Mesenchymal stem cell (in vitro differentiated cells and primary cell): ENCODE results near the gene SIRT6.

Experiments
- DNase-seq: peaks from one replicate; pipeline ENCODE4 v3.0.0-alpha.2; 2013
- H2AFZ ChIP-seq: one replicate; pipeline ENCODE4 v1.6.1; 2013; ENCODE audit warnings: low read depth, mild to moderate bottlenecking, control low read depth, inconsistent platforms, low read length, moderate library complexity
- H2AK5ac ChIP-seq: 2 replicates; pipeline ENCODE4 v1.6.1; 2013; ENCODE audit warnings: low read length, moderate library complexity, mild to moderate bottlenecking, inconsistent platforms; ENCODE audit not compliant: severe bottlenecking
- H2BK120ac ChIP-seq: one replicate; pipeline ENCODE4 v1.6.1; 2013; ENCODE audit warnings: low read depth, mild to moderate bottlenecking, inconsistent platforms, low read length, moderate library complexity
- H2BK12ac ChIP-seq, 2 experiments: one replicate each; pipeline ENCODE4 v1.6.1; 2013; ENCODE audit warnings: inconsistent platforms in 2 of 2, low read length in 2 of 2, mild to moderate bottlenecking in 2 of 2, moderate library complexity in 2 of 2, control low read depth in 1 of 2
- H2BK15ac ChIP-seq: one replicate; pipeline ENCODE4 v1.6.1; 2013; ENCODE audit warnings: mild to moderate bottlenecking, low read depth, inconsistent platforms; ENCODE audit not compliant: poor library complexity, severe bottlenecking
- H2BK5ac ChIP-seq: 2 replicates; pipeline ENCODE4 v1.6.1; 2013; ENCODE audit warnings: low read depth, mild to moderate bottlenecking, low read length, control low read depth, inconsistent platforms; ENCODE audit not compliant: poor library complexity, severe bottlenecking
- H3K14ac ChIP-seq, 2 experiments: one replicate each; pipeline ENCODE4 v1.6.1; 2013; ENCODE audit warnings: inconsistent platforms in 2 of 2, low read length in 2 of 2, control low read depth in 1 of 2, mild to moderate bottlenecking in 1 of 2, moderate library complexity in 1 of 2
- H3K18ac ChIP-seq, 2 experiments: one replicate each; pipeline ENCODE4 v1.6.1; 2013; ENCODE audit warnings: inconsistent platforms in 2 of 2, low read length in 2 of 2, control low read depth in 1 of 2, low read depth in 1 of 2, mild to moderate bottlenecking in 1 of 2
- H3K23ac ChIP-seq, 2 experiments: one replicate each; pipeline ENCODE4 v1.6.1; 2013; ENCODE audit warnings: inconsistent platforms in 2 of 2, low read length in 2 of 2, mild to moderate bottlenecking in 2 of 2, moderate library complexity in 2 of 2, control low read depth in 1 of 2
- H3K27ac ChIP-seq: 2 replicates; pipeline ENCODE4 v1.5.1; 2013; ENCODE audit warnings: mild to moderate bottlenecking, moderate library complexity, low read length, control low read depth, inconsistent platforms; ENCODE audit not compliant: poor library complexity, severe bottlenecking
- H3K27me3 ChIP-seq, 2 experiments: 2 replicates each; pipeline versions ENCODE4 v1.6.1 to v1.7.0; 2013; ENCODE audit warnings: low read length in 2 of 2, mild to moderate bottlenecking in 2 of 2, moderate library complexity in 2 of 2, control low read depth in 1 of 2, inconsistent platforms in 1 of 2; ENCODE audit not compliant: control insufficient read depth in 1 of 2, insufficient read depth in 1 of 2
- H3K36me3 ChIP-seq, 2 experiments: 2 replicates each; pipeline versions ENCODE4 v1.6.1 to v1.7.0; 2013; ENCODE audit warnings: low read length in 2 of 2, control low read depth in 1 of 2, inconsistent platforms in 1 of 2, low read depth in 1 of 2, mild to moderate bottlenecking in 1 of 2; ENCODE audit not compliant: insufficient read depth in 2 of 2, control insufficient read depth in 1 of 2
- H3K4ac ChIP-seq, 2 experiments: one replicate each; pipeline ENCODE4 v1.6.1; 2013; ENCODE audit warnings: inconsistent platforms in 2 of 2, low read length in 2 of 2, mild to moderate bottlenecking in 2 of 2, moderate library complexity in 2 of 2, control low read depth in 1 of 2, low read depth in 1 of 2
- H3K4me1 ChIP-seq: 2 replicates; pipeline ENCODE4 v1.6.1; 2013; ENCODE audit warnings: low read depth, low read length, control low read depth; ENCODE audit not compliant: control insufficient read depth, insufficient read depth
- H3K4me2 ChIP-seq: 2 replicates; pipeline ENCODE4 v1.6.1; 2013; ENCODE audit warnings: low read length, mild to moderate bottlenecking, inconsistent platforms; ENCODE audit not compliant: poor library complexity, severe bottlenecking
- H3K4me3 ChIP-seq, 2 experiments: 2 replicates each; pipeline versions ENCODE4 v1.5.1 to v1.7.0; 2013; ENCODE audit warnings: low read length in 2 of 2, mild to moderate bottlenecking in 2 of 2, control low read depth in 1 of 2, low read depth in 1 of 2; ENCODE audit not compliant: insufficient read depth in 1 of 2
- H3K79me1 ChIP-seq: replicated peaks from 2 replicates; pipeline ENCODE4 v1.6.1; 2013; ENCODE audit warnings: mild to moderate bottlenecking, control low read depth, low read length, inconsistent platforms; ENCODE audit not compliant: poor library complexity, severe bottlenecking
- H3K9ac ChIP-seq: 2 replicates; pipeline ENCODE4 v1.7.0; 2013; ENCODE audit warnings: mild to moderate bottlenecking, low read length, moderate library complexity
- H3K9me3 ChIP-seq: 2 replicates; pipeline ENCODE4 v1.7.0; 2013; ENCODE audit warnings: mild to moderate bottlenecking, low read length; ENCODE audit not compliant: control insufficient read depth
- H4K8ac ChIP-seq: one replicate; pipeline ENCODE4 v1.6.1; 2013; ENCODE audit warnings: inconsistent platforms, mild to moderate bottlenecking, low read length, moderate library complexity
- H4K91ac ChIP-seq: one replicate; pipeline ENCODE4 v1.6.1; 2013; ENCODE audit warnings: mild to moderate bottlenecking, low read length, inconsistent platforms
- WGBS: methylation state at CpG from one replicate; pipeline ENCODE4 v1.1.7; 2013; ENCODE audit warnings: mixed read lengths; 5-methylcytosine and 5-hydroxymethylcytosine counted together

Gene SIRT6

DNA sequence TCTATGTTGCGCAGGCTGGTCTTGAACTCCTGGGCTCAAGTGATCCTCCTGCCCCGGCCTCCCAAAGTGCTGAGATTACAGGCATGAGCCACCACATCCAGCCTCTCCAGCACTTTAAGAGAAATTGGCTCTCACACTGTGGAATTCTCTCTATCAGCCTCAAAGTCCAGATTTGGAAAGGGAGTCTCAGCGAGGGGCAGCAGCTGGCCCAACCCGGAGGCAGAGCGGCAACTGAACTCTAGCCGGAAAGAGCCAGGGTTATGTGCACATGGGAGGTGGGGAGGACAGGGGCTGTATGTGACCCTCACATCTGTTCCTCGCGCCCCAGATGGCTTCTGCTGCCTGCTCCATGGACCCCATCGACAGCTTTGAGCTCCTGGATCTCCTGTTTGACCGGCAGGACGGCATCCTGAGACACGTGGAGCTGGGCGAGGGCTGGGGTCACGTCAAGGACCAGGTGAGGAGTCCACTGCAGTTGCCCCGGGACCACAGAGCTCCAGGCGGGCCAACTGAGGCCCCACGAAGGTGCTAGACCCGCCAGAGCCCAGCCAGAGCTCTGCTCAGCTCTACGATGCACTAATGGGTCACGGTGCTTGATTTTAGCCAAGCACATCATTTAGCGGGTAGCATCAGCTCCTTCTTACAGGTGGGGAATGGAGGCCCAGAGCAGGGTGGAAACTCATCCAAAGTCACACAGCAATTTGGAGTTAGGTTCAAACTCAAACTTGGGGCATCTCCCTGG lies 27.6 kb downstream of the SIRT6 start:
- Histone ChIP-seq H3K4me3 (no peak overlapping the region), H2BK15ac (no peak overlapping the region), H2BK5ac (no peak overlapping the region), H2AFZ (no peak overlapping the region), H3K4me2 (no peak overlapping the region), H3K4me1 (no peaks in the 10 kb centered on the region), H2BK120ac (no peak overlapping the region), H3K27me3 (peaks cover 20 to 21% of the 10 kb centered on the region in 2 experiments), H2AK5ac (no peak overlapping the region), H4K91ac (no peak overlapping the region), H3K9me3 (no peaks in the 10 kb centered on the region), H2BK12ac (no peak overlapping the region), H3K27ac (no peak overlapping the region), H3K23ac (no peak overlapping the region), H3K18ac (no peak overlapping the region), H3K9ac (no peak overlapping the region), H3K4ac (no peak overlapping the region), H3K14ac (no peak overlapping the region), H4K8ac (no peak overlapping the region), H3K79me1 (no peaks in the 10 kb centered on the region), H3K36me3 (no peaks in the 10 kb centered on the region)
- 81% methylated on average over 21 of the region's 21 CpGs for WGBS
- no peak for DNase-seq

DNA sequence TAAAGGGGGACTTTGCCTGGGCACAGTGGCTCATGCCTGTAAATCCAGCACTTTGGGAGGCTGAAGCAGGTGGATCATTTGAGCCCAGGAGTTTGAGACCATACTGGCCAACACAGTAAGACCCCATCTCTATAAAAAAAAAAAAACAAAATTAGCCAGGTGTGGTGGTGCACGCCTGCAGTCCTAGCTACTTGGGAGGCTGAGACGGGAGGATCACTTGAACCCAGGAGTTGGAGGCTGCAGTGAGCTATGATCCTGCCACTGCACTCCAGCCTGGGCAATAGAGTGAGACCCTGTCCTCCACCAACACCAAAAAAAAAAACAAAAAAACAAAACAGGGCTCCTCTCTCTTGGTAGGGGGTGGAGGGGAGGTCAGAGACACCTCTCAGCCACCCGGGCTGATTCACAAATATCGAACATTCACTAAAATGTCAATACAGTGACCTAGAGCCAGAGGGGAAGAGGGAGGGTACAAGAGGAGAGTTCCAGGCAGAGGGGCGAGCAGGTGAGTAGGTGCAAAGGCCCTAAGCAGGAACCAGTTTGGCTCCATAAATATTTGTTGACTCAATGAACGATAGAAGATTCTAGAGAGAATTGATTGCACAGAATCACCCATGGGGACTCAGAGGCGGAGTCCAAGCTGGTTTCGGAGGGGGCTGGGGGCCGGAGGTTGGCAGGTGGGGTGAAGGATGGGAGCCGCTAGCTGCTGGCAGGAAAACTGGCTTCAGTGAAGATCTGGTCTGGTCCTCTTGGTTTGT lies 29.9 kb downstream of the SIRT6 start:
- Histone ChIP-seq H2BK12ac (no peak overlapping the region), H4K91ac (no peak overlapping the region), H4K8ac (no peak overlapping the region), H3K18ac (no peak overlapping the region), H3K4me3 (no peak overlapping the region), H3K4ac (no peak overlapping the region), H3K4me1 (no peaks in the 10 kb centered on the region), H3K27me3 (peaks cover 20 to 25% of the 10 kb centered on the region in 2 experiments), H3K9ac (no peak overlapping the region), H3K27ac (no peak overlapping the region), H3K9me3 (no peaks in the 10 kb centered on the region), H2BK120ac (no peak overlapping the region), H3K4me2 (no peak overlapping the region), H2BK5ac (no peak overlapping the region), H3K79me1 (no peaks in the 10 kb centered on the region), H3K36me3 (no peaks in the 10 kb centered on the region), H2AK5ac (no peak overlapping the region), H2AFZ (no peak overlapping the region), H2BK15ac (no peak overlapping the region), H3K23ac (no peak overlapping the region), H3K14ac (no peak overlapping the region)
- DNase-seq, result no peak
- WGBS, result 83% methylated on average over 8 of the region's 10 CpGs

DNA sequence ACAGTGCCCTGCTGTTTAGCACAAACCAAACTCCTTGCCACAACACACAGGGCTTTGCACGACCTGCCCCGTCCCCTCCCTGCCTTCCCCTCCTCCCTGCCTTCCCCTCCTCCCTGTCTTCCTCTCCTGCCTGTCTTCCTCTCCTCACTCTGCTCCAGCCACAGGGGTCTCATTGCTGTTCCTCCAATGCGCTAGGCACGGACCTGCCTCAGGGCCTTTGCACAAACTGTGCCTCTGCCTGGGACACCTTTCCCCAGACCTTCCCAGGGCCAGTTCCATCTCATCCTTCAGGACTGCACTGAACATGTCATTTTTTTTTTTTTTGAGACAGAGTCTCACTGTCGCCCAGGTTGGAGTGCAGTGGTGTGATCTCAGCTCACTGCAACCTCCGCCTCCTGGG lies 30.7 kb downstream of the SIRT6 start:
- Histone ChIP-seq H3K23ac (no peak overlapping the region), H2BK120ac (no peak overlapping the region), H3K4me1 (no peaks in the 10 kb centered on the region), H4K8ac (no peak overlapping the region), H2BK15ac (no peak overlapping the region), H3K4ac (no peak overlapping the region), H2BK5ac (no peak overlapping the region), H2AFZ (no peak overlapping the region), H3K27ac (no peak overlapping the region), H3K4me2 (no peak overlapping the region), H3K9ac (no peak overlapping the region), H2AK5ac (no peak overlapping the region), H3K9me3 (no peaks in the 10 kb centered on the region), H2BK12ac (no peak overlapping the region), H3K79me1 (no peaks in the 10 kb centered on the region), H3K4me3 (no peak overlapping the region), H3K36me3 (no peaks in the 10 kb centered on the region), H3K27me3 (peaks cover 14 to 21% of the 10 kb centered on the region in 2 experiments), H4K91ac (no peak overlapping the region), H3K14ac (no peak overlapping the region), H3K18ac (no peak overlapping the region)
- 63% methylated on average over 5 of the region's 6 CpGs for WGBS
- DNase-seq, result no peak

DNA sequence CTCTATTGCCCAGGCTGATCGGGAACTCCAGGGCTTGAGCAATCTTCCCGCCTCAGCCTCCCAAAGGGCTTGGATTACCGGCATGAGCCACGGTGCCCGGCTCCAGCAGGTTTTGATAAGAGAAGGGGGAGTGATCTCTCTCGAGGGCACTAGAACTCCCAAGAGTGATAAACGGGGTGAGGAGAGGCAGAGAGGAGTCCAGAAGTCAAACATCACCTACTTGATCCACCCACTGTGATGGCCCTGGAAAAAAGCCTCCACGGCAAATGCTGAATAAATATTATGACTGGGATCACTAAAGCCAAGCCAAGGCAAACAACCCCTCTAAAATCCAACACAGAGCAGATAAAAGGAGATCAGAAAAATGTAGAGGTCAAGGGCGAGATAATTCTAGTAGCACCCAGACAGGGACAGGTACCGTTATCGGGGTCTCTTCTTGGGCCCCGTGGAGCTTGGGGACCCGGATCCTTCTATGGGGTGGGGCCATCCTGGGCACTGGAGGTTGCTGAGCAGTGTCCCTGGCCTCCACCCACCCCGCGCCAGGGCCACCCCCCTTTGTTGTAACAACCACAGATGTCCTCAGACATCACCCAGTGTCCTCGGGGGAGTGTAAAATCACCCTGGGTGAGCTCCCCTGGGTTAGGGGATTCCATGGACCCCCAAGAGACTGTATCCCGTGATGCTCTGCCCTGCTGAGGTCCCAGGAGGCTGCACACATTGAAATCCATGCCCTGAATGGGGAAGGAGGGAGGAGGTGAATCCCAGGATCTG lies 32.7 kb downstream of the SIRT6 start:
- no peak overlapping the region for H2BK5ac ChIP-seq
- H3K4me2 ChIP-seq, result no peak overlapping the region
- no peak overlapping the region for H4K91ac ChIP-seq
- no peak overlapping the region for H2AFZ ChIP-seq
- WGBS, result 88% methylated on average over 15 of the region's 17 CpGs
- peaks cover 9 to 31% of the 10 kb centered on the region in 2 experiments for H3K27me3 ChIP-seq
- H2AK5ac ChIP-seq, result no peak overlapping the region
- no peak overlapping the region for H2BK12ac ChIP-seq
- H3K79me1 ChIP-seq, result no peaks in the 10 kb centered on the region
- H3K36me3 ChIP-seq, result no peaks in the 10 kb centered on the region
- H4K8ac ChIP-seq, result no peak overlapping the region
- no peak overlapping the region for H3K4ac ChIP-seq
- no peaks in the 10 kb centered on the region for H3K9me3 ChIP-seq
- H3K9ac ChIP-seq, result no peak overlapping the region
- H3K4me1 ChIP-seq, result peaks cover 5% of the 10 kb centered on the region
- no peak overlapping the region for H3K18ac ChIP-seq
- no peak for DNase-seq
- H3K23ac ChIP-seq, result no peak overlapping the region
- H2BK120ac ChIP-seq, result no peak overlapping the region
- no peak overlapping the region for H3K27ac ChIP-seq
- H2BK15ac ChIP-seq, result peak overlapping the region; percentile 23
- H3K4me3 ChIP-seq, result no peak overlapping the region
- H3K14ac ChIP-seq, result no peak overlapping the region
